GM12801 (cell line): ENCODE results near the gene HBZ.

ENCODE experiments used
- TF ChIP-seq, protein P1 (sequence below): IDR thresholded peaks from one replicate; pipeline ENCODE4 v1.5.1; 2011; ENCODE audit warnings: control low read depth; ENCODE audit not compliant: insufficient read length; ENCODE audit errors: extremely low read depth

HBZ gene

DNA sequence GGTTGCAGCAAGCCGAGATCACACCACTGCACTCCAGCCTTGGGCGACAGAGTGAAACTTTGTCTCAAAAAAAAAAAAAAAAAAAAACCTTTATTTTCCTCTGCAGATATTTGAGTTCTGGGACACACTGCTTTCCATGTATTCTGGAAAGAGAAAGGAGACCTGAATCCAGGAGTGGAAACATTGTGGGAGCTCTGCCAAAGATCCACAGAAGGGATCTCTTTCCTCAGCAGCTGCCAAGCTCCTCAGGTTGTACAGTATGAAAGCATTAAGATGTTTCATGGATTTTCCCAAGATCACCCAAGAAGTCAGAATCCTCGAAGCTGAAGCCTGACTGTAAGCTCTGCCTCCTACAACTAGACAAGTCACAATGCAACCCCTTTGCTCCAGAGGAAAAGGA is 27.4 kb upstream of the HBZ start:
- TF ChIP-seq, protein P1, sequence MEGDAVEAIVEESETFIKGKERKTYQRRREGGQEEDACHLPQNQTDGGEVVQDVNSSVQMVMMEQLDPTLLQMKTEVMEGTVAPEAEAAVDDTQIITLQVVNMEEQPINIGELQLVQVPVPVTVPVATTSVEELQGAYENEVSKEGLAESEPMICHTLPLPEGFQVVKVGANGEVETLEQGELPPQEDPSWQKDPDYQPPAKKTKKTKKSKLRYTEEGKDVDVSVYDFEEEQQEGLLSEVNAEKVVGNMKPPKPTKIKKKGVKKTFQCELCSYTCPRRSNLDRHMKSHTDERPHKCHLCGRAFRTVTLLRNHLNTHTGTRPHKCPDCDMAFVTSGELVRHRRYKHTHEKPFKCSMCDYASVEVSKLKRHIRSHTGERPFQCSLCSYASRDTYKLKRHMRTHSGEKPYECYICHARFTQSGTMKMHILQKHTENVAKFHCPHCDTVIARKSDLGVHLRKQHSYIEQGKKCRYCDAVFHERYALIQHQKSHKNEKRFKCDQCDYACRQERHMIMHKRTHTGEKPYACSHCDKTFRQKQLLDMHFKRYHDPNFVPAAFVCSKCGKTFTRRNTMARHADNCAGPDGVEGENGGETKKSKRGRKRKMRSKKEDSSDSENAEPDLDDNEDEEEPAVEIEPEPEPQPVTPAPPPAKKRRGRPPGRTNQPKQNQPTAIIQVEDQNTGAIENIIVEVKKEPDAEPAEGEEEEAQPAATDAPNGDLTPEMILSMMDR = no peak

DNA sequence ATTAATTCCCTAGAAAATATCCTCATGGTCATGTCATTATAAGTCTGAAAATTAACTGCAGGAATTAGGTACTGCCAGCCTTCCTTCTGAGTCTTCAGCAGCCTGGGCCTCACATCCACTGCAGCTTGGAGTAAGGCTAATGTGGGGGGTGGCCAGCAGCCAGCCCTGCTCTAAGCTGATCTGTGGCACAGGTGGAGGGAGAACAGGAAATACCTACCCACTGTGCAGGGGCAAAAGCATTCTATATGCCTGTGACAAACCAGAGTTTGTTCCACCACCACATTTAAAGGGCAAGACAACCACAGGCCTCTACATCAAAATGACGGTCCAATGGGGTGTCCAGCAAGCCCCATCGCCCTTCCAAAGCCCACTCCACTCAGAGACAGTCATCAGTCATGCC is 23.4 kb upstream of the HBZ start:
- TF ChIP-seq, protein P1 = no peak

DNA sequence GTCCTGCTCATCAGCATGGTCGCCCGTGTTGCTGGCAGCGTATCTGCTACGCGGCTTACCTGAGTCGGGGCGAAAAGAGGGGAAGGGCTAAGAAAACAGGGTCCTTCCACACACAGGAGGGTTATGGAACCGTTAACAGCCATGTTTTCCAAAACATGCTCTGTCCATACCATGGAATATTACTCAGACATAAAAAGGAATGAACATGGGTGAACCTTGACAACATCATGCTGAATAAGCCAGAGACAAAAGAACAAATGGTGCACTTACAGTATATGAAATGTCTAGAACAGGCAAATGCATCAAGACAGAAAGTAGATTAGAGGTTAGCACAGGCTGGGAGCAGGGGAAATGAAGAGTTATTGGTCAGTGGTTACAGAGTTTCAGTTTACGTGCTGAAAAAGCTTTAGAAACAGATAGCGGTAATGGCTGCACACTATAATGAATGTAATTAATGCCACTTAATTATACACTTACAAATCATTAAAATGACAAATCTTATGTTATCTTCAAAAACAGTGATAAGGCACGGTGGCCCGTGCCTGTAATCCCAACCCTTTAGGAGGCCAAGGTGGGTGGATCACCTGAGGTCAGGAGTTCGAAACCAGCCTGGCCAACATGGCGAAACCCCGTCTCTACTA is 21.8 kb upstream of the HBZ start:
- TF ChIP-seq, protein P1 = no peak

DNA sequence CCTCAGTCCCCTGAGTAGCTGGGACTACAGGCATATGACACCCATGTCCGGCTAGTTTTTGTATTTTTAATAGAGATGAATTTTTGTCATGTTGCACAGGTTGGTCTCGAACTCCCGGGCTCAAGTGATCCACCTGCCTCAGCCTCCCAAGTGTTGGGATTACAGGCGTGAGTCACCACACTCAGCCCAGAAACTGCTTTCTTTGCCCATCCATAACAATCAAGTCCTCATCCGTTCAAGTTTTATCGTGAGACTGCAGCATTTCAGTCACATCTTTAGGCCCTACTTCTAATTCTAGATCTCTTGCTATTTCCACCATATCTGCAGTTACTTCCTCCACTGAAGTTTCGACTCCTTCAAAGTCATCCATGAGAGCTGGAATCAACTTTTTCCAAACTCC is 20.3 kb upstream of the HBZ start:
- TF ChIP-seq, protein P1 = no peak

DNA sequence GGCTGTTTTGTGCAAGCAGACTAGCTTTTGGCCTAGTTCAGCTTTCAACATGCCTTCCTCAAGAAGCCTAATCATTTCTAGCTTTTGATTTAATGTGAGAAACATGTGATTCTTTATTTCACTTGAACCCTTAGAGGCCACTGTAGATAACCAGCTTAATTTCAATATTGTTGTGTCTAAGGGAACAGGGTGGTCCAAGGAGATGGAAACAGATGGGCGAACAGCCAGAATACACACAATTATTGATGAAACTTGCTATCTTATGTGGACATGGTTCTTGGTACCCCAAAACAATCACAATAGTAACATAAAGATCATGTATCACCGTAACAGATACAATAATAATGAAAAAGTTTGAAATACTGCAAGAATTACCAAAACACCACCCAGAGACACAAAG is 18.7 kb upstream of the HBZ start:
- TF ChIP-seq, protein P1 = no peak

DNA sequence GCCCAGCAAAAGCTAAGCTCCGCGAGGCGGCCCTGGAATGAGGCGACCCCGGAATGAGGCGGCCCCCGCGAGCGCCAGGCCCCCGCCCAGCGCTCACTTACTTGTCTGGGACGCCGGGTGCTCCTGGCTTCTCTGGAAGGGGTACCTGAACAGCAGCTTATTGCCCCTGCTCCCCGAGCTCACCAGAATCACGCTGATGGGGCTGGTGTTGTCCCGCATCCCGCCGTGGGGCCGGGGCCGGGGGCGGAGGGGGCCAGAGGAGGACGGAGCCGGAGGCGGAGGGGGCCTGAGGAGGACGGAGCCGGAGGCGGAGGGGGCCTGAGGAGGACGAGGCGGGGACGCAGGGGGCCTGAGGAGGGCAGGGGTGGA is 14.4 kb upstream of the HBZ start:
- TF ChIP-seq, protein P1 = no peak

DNA sequence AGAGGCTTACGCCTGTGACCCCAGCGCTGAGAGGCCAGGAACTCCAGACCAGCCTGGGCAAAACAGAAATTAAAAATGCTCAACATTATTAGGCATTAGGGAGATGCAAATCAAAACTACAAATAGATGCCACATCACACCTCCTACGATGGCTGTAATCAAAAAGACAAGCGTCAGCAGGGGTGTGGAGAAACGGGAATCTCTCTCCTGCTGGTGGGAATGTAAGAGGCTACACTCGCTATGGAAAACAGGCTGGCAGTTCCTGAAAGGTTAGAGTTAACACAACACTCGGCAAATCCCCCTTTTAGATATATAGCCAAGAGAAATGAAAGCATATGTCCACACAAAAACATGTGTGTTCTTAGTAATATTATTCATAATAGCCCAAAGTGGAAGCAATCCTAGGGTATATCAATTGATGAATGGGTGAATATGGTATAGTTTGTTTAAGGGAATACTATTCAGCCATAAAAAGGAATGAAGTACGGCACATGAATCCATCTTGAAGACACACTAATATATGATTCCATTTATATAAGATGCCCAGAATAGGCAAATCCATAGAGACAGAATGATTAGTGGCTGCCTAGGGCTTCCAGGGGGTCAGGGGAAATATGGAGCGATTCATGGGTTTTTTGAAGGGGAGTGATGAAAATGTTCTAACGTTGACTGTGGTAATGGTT is 12.1 kb upstream of the HBZ start:
- TF ChIP-seq, protein P1 = no peak
